Hippocampal formation (tissue), 2 donors: ENCODE measurements around the gene TMEM243.
A peak's percentile ranks its signal among the peaks of the same experiment; 100 is the strongest.

ENCODE experiments used
- DNase-seq, 2 donors: peaks; one replicate each; lab custom pipeline; 2025; lab: John Stamatoyannopoulos, UW

The TMEM243 gene

DNA sequence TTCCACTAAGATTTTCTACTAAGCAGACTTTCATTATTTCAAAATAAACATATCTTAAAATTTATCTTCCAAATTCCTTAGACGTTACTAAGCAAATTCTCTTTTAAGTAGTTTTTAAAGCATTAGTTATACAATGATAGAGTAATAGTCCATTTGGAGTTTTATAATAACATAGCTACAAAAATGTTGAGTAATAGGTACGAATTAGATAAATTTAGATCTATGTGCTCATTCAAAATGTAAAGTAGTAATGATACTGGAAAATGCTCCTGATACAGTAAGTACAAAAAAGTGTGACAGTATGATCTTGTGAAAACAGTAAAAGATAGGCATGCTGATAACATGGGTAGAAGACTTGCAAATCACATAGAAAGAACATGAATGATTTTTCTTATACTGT lies 62.8 kb downstream of the TMEM243 start:
- DNase-seq, result no peak

DNA sequence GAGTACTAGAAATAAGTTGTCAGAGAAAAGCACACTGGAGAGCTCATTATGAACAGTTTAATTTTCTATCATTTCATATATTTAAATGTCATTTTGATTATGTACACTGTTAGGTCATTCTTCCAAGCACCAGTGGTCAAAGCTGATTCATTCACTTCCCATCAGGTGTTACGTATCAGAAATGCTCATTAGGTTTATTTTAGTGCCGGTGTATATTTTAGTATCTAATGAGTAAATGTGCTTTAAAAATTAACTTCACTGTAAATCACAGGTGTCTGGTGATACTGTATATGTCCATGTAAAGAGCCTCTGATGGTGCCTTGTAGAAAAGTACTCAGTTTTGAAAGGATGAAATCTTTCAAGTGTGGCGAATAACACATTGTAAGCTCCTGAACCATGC lies 63.7 kb downstream of the TMEM243 start:
- no peak for DNase-seq

DNA sequence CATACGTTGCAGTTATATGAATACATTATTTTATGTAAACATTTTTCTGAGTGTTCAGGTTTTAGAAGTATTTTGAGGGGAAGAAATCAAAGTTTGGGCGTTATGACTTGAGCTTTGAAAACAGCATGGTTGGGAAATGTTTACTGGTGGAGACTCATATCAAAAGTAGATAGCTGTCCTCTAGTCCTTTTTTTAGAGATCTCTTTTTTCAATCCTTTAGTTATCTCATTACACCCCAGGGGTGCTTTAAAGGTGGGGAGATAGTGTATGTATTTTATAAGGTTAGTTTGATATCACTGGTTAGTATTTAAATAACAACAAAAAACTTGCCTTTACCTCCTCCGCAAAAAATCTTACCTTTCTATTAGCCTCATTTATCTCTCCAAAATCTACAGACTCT lies 65.0 kb downstream of the TMEM243 start:
- no peak for DNase-seq

DNA sequence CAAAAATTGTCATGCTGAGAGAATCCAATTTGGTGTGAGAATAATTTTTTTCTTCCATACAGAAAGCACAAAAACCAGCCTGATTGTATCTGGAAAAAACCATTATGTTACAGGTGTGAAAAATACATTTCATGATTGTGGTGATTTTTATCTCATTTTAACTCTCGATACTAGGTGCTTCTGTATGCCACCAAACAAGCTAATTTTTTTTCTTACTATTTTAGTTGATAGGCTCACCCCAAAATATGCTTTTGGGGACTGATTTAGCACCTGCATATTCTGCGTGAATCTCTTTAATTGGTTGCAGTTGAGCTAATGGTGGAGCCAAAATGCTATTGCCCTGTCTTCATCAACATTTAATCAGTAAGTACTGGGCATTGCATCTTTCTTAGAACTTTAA lies 65.4 kb downstream of the TMEM243 start:
- DNase-seq, result no peak

DNA sequence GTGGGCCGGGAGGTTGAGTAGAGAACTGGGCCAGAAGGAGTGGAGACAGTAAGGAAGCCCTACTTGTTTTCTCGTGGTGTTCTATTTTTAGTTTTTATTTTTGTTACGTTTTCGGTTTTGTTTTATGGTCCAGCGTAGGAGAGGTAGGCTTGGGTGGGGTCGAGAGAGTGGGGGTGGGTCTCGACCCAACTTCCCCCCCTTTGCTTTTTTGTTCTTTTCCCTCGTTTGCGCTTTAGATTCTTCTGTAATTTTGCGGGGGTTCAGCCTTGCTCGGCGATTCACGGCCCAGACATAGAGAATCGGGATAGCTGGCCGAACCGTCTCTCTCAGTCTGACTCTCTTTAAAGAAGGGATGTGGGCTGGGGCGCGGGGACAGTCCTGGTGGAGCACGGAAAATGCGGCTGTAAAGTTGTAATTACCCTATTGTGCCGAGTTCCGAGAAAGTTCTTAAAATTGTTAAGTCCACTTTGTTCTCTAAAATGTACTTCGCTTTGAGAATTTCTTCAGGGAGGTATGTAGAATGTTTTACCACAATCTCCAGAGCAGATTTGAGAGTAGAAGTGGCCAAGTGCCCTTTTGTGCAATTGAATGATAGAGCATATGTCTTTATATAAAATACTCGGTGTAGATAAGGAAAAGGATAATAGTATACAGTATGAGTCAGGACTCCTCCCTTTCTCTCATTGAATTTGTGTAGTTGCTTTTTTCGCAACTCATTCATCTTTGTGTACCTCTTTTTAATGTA lies 66.5 kb downstream of the TMEM243 start:
- peak in 1 of 2 donors; percentile 58 for DNase-seq

DNA sequence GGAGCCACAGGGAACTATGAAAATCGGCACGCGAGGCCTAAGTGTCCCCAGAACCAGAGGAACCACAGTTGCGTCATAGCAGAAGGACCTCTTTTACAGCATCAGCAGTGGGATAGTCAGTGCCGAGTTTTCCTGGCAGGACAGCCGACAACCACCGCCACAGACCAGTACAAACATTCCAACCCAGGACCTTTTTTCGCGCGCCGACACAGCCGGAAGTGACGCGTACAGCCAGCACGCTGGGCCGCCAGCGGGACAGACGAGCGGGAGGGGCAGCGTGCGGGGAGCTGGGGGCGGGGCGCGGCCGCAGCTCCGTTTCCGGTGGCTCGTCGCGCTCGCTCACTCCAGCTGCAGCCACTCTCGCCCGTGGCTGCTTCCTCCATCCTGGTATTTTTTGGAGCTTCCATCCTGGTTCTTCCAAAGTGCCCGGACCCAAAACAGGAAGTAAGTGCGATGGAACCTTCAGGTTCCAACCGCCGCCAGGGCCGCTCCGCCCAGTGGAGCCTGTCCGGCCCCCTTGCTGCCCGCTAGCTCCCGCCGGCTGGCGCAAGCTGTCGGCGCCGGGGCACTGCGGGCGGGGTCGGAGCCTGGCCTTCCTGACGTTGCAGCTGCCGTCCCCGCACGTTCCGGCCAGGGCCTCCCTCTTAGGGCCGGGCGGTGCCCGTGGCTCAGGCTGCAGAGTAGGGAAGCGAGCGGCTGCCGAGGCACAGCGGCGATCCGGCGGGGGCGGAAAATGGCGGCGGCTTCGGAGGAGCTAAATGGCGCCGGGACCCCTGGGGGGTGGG lies 67.2 kb downstream of the TMEM243 start, which contains the start of gene DMTF1:
DMTF1 (plus strand) TSS at position 342 of the 785 bp plus-strand sequence. CDS start 12,489 bp downstream, outside the sequence.
- DNase-seq, result peak; percentile 93 to 95

DNA sequence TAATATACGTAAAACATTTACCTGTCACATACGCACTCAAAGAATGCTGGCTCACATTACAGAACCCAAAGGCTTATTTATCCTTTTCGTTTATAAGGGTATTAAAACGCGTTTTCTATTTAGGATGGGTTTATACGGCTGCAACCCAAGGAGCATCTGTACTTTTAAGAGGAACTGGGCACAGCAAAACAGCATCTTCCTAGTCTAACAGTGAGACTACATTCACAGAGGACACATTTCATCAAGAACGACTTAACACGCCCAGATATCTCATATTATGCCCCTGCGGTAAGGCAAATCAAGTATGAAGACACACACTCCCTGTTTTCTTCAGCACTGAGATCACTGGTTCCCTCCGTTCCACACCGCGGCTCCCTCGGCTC lies 67.8 kb downstream of the TMEM243 start:
- DNase-seq, result no peak

DNA sequence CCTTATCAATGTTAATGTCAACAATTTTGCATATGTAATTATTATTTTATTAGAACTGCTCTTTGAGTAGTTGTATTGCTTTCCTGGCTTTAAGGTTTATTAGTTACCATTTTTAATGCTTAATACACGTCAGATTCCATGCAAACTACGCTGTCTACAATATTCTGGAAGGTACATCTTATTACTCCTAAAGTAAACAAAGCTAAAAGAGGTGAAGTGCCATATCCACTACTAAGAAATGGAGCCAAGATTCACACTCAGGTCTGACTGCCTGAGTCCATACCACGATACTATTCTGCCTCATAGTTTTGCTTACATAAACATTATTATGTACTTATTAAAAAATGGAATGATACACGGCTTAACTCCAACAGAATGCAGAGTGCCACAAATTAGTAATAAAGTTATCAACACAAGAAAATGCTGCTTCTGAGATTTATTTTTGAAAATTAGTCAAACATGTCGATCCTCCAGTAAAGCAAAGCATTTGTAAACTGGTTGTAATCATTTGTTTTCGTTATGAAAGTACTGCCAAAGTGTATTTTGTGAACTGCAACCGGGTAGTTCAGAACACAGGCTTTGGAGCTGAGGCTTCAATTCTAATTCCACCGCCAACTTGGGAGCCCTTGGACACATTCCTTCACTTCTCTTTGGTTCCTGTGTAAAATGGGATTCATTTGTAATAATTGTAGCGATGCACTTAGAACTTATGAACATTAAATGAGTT lies 68.4 kb downstream of the TMEM243 start:
- DNase-seq, result no peak

DNA sequence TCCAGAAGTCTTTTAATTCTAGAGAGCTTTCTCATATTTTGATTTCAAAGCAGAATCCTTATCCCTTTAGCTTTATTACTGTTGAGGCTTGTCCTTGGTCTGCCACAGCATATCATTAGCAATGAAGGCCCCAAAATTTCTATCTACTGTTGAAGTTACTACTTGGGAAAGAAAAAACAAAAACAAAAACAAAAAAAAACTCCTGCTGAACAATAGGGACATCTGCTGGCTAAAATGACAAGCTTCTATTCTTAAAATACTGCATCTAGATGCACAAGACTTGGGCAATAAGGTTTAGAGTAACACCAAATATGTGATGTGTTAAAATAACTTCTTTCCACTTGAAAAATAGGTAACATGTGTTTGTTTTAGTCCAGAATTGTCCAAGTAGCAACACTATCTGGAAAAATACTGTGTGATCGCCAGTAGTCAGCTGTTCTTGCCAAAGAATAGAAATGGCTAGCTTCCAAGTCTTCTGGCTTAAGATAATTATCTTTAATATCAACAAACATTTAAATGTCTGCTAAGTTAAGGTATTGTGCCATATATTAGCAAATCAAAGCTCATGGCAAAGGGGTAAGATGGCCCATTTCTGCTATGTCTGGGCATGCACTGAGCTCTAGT lies 71.1 kb downstream of the TMEM243 start:
- DNase-seq, result peak in 1 of 2 donors; percentile 69

DNA sequence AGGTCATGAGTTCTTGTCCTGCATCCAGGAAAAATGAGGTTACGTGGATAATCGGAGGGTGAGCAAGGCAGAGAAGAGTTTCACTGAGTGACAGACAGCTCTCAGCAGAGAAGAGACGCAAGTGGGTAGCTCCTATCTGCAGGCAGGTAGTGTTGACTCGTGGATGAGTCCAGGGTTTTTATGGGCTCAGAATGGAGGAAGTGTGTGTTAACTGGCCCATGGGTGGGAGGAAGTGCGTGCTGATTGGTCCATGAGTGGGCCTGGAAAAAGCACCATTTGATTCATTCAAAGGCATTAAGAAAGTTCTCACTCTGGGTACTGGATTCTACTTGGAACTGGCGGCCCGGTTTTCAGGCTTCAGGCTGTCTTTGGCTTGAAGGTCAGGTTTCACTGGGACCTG lies 72.0 kb downstream of the TMEM243 start:
- DNase-seq, result no peak

DNA sequence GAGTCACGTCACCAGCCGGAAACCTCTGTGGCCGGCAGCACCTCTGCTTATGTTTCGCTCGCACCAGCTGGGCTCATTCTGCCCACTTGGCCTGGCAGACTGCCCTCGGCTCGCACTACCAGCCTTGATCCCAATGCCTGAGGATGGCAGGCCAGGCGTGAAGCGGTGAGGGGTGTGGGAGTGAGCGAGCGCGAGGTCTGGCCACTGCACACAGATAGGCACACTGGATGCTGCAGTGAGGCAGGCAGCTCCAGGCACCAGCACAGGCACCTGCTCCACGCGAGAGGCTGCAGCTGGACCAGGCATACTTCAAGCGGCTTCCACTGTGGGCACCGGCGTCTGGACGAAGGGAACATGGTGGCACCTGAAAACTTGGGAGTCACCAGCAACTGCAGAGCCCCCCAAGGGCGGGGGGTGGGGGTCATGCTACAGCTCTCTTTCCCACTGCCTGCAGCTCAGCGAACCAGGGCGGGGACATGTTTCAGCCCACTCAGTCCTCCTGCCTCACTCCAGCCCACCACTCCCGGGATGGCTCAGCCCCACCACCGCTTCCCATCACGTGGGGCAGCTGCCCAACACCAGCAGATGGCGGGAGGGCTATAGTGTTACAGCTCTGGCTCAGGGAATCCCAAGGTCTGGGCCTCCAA lies 72.7 kb downstream of the TMEM243 start:
- DNase-seq, result no peak
